Stimulated activated memory B cell treated with anti-CD40 and anti-IgM and Interleukin-4, amounts not matched to agents 10 μg/mL and 1 μg/mL and 100 μg/mL, for 72 hours (primary cell): Measurements from ENCODE around the gene TNFSF11.
A peak's percentile ranks its signal among the peaks of the same experiment; 100 is the strongest.

ENCODE experiments used
- ATAC-seq: fragments of 150-1000 bp; cut with Tn5 transposase; 2 replicates; pipeline ENCODE4 v1.10.0; 2021
- H3K27ac Mint-ChIP-seq: one replicate; pipeline ENCODE4 v1.8.0; 2022; ENCODE audit warnings: mild to moderate bottlenecking, mixed read lengths
- H3K27me3 Mint-ChIP-seq: one replicate; pipeline ENCODE4 v1.8.0; 2022; ENCODE audit warnings: mixed read lengths
- H3K36me3 Mint-ChIP-seq: one replicate; pipeline ENCODE4 v1.8.0; 2022; ENCODE audit warnings: mixed read lengths
- H3K4me1 Mint-ChIP-seq: one replicate; pipeline ENCODE4 v1.8.0; 2022; ENCODE audit warnings: mixed read lengths
- H3K4me3 Mint-ChIP-seq: one replicate; pipeline ENCODE4 v1.8.0; 2022; ENCODE audit warnings: mild to moderate bottlenecking, moderate library complexity, mixed read lengths
- H3K9me3 Mint-ChIP-seq: one replicate; pipeline ENCODE4 v1.8.0; 2022; ENCODE audit warnings: mixed read lengths

TNFSF11 gene

GRCh38 chr13:42577538-42577937, 3.6 kb downstream of the TNFSF11 start:
- Mint-ChIP-seq H3K9me3 (no peaks in the 10 kb centered on the region), H3K36me3 (no peaks in the 10 kb centered on the region), H3K4me3 (no peak overlapping the region), H3K27ac (no peak overlapping the region), H3K27me3 (peaks cover 18% of the 10 kb centered on the region), H3K4me1 (peaks cover 23% of the 10 kb centered on the region)
- no peak for ATAC-seq

- no peaks in the 10 kb centered on the region for H3K9me3 Mint-ChIP-seq
- H3K4me1 Mint-ChIP-seq: no peaks in the 10 kb centered on the region
- ATAC-seq: no peak
Observed at GRCh38 chr13:42580644-42581043, 6.7 kb downstream of the TNFSF11 start.

GRCh38 chr13:42581427-42581826, 7.5 kb downstream of the TNFSF11 start:
- H3K36me3 Mint-ChIP-seq: no peaks in the 10 kb centered on the region
- peaks cover 18% of the 10 kb centered on the region for H3K27me3 Mint-ChIP-seq
- ATAC-seq: no peak
- H3K4me1 Mint-ChIP-seq: no peaks in the 10 kb centered on the region
- no peak overlapping the region for H3K4me3 Mint-ChIP-seq
- H3K27ac Mint-ChIP-seq: no peak overlapping the region
- no peaks in the 10 kb centered on the region for H3K9me3 Mint-ChIP-seq

More at GRCh38 chr13:42580644-42581043, 6.7 kb downstream of the TNFSF11 start:
- H3K27ac Mint-ChIP-seq: no peak overlapping the region
- H3K27me3 Mint-ChIP-seq: peaks cover 18% of the 10 kb centered on the region
- no peaks in the 10 kb centered on the region for H3K36me3 Mint-ChIP-seq
- no peak overlapping the region for H3K4me3 Mint-ChIP-seq

DNA sequence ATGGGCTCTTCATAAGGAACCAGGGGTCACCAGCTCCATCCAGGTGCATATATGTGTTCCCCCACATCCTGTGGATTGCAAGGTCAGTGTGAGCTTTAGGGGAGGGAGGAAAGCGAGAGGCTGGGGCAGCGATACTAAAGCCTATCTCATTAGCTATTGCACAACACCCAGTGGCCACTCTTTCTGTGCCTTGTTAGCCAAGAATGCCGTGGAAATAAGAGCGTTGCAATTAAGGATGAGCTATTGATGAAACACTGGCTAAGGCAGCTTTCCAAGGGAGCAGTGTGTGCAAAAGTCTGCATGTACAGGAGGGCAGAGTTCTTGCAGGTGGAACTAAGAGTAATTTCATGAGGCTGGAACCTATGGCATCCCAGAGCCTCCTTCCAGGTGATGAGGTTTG, 17.6 kb downstream of the TNFSF11 start:
- Mint-ChIP-seq H3K4me3 (no peak overlapping the region), H3K36me3 (no peaks in the 10 kb centered on the region), H3K27ac (no peak overlapping the region), H3K9me3 (no peaks in the 10 kb centered on the region), H3K27me3 (no peaks in the 10 kb centered on the region), H3K4me1 (peaks cover 6% of the 10 kb centered on the region)
- no peak for ATAC-seq

GRCh38 chr13:42592915-42593900, 19.3 kb downstream of the TNFSF11 start:
- Mint-ChIP-seq H3K27ac (no peak overlapping the region), H3K36me3 (no peaks in the 10 kb centered on the region), H3K4me3 (no peak overlapping the region), H3K9me3 (no peaks in the 10 kb centered on the region), H3K4me1 (peaks cover 6% of the 10 kb centered on the region), H3K27me3 (no peaks in the 10 kb centered on the region)
- no peak for ATAC-seq

DNA sequence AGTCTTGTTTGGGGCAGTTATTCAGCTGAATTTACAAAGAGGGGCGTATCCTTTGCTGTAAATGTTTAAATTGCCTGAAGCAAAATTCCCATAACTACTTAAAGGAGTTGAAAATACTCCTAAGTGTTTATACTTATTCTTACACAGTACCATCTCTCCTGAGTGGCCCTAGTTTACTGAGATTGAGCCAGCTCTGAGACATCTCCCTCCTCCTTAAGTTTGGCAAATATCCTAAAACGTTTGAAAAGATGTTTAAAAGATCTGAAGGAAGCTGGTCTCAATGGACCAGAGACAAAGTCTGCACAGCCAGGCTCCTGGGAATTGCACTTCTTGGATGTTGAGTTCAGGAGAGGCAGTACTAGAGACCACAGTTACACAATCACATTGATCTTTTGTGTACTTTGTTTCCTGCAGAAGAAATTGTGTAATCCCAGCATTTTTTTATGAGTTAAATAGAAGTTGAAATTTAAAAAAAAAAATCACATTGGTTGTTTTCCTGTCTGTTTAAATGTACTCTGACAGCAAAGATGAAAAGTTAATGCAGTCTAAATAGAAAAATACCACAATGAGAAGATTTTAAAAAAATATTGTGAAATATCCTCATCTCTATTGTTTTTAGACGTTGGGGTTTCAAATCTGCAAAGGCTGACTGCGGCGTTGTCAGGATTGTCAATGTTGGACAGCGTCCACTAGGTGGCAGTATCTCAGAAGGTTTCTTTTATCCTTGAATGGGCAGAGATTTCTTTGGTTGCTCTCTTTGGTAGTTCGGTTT, 20.7 kb downstream of the TNFSF11 start:
- H3K9me3 Mint-ChIP-seq: no peaks in the 10 kb centered on the region
- peaks cover 6% of the 10 kb centered on the region for H3K4me1 Mint-ChIP-seq
- H3K4me3 Mint-ChIP-seq: no peak overlapping the region
- no peaks in the 10 kb centered on the region for H3K27me3 Mint-ChIP-seq
- H3K36me3 Mint-ChIP-seq: no peaks in the 10 kb centered on the region
- peak; percentile 68 for ATAC-seq
- no peak overlapping the region for H3K27ac Mint-ChIP-seq

DNA sequence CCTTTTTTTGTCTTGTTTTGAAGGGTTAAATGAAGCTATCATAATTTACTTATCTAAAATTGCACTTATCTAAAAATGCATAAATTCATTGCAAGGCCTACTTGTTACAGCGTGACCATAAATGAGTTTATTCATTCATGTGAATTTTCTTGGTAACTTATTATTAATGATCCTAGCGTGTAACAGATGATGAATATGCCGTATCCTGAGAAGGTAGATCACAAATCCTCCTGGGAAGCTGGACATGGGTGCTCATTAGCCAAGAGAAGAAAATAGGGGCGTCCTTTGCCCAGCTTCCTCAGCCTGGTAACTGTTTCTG, 21.3 kb downstream of the TNFSF11 start:
- Mint-ChIP-seq H3K4me1 (peaks cover 6% of the 10 kb centered on the region), H3K27ac (no peak overlapping the region), H3K4me3 (no peak overlapping the region), H3K27me3 (no peaks in the 10 kb centered on the region), H3K36me3 (no peaks in the 10 kb centered on the region), H3K9me3 (no peaks in the 10 kb centered on the region)
- ATAC-seq: no peak

DNA sequence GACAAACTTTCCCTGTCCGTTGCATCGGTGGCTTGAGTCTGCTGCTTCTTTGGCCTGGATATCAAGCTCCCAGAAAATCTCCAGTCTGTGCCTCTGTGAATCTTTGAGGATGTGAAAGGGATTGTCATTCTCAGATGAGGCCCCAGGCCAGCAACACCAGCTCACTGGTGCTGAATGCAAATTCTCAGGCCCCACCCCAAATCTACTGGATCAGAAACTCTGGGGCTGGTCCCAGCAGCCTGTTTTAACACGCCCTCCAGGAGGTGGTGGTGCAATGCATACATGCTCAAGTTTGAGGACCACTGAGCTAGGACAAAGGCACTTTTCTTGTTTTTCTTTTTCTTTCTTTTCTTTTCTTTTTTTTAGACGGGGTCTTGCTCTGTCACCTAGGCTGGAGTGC, 23.6 kb downstream of the TNFSF11 start:
- Mint-ChIP-seq H3K4me1 (peaks cover 20% of the 10 kb centered on the region), H3K9me3 (no peaks in the 10 kb centered on the region), H3K36me3 (no peaks in the 10 kb centered on the region), H3K27ac (no peak overlapping the region), H3K4me3 (no peak overlapping the region), H3K27me3 (no peaks in the 10 kb centered on the region)
- no peak for ATAC-seq

- ATAC-seq: no peak
- no peak overlapping the region for H3K27ac Mint-ChIP-seq
- no peak overlapping the region for H3K4me3 Mint-ChIP-seq
Observed at GRCh38 chr13:42600943-42601342, 27.0 kb downstream of the TNFSF11 start.

GRCh38 chr13:42602906-42603305, 29.0 kb downstream of the TNFSF11 start:
- no peaks in the 10 kb centered on the region for H3K9me3 Mint-ChIP-seq
- ATAC-seq: peak; percentile 39
- no peaks in the 10 kb centered on the region for H3K27me3 Mint-ChIP-seq
- no peak overlapping the region for H3K4me3 Mint-ChIP-seq
- no peaks in the 10 kb centered on the region for H3K36me3 Mint-ChIP-seq
- no peak overlapping the region for H3K27ac Mint-ChIP-seq
- peaks cover 37% of the 10 kb centered on the region for H3K4me1 Mint-ChIP-seq

More at GRCh38 chr13:42600943-42601342, 27.0 kb downstream of the TNFSF11 start:
- Mint-ChIP-seq H3K9me3 (no peaks in the 10 kb centered on the region), H3K4me1 (peaks cover 32% of the 10 kb centered on the region), H3K27me3 (no peaks in the 10 kb centered on the region), H3K36me3 (no peaks in the 10 kb centered on the region)

DNA sequence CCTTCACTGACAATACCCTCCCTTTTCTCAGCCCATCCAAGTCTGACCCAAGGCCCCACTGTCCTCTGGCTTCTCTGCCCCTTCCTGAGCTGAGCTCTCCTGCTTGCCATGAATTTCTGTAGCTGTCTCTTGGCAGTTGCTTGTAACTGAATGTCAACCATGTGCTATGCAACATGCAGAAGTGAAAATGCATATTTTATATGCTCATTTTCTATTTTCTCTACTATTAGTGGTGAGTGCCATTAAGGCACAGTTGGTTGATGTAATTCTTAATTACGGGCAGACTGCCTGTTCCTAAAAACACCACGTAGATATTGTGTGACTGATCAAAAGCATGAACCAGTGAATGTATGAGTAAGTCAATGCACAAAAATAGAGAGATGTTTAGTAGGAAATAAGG, 29.6 kb downstream of the TNFSF11 start:
- H3K4me3 Mint-ChIP-seq: no peak overlapping the region
- H3K27ac Mint-ChIP-seq: no peak overlapping the region

GRCh38 chr13:42607546-42607945, 33.6 kb downstream of the TNFSF11 start:
- no peaks in the 10 kb centered on the region for H3K9me3 Mint-ChIP-seq
- no peaks in the 10 kb centered on the region for H3K36me3 Mint-ChIP-seq
- no peak for ATAC-seq
- no peak overlapping the region for H3K4me3 Mint-ChIP-seq
- H3K27me3 Mint-ChIP-seq: peaks cover 7% of the 10 kb centered on the region
- no peak overlapping the region for H3K27ac Mint-ChIP-seq
- H3K4me1 Mint-ChIP-seq: peaks cover 22% of the 10 kb centered on the region

More for the DNA sequence above, 29.6 kb downstream of the TNFSF11 start:
- H3K9me3 Mint-ChIP-seq: no peaks in the 10 kb centered on the region
- no peak for ATAC-seq
- no peaks in the 10 kb centered on the region for H3K36me3 Mint-ChIP-seq
- H3K27me3 Mint-ChIP-seq: peaks cover 4% of the 10 kb centered on the region
- peaks cover 37% of the 10 kb centered on the region for H3K4me1 Mint-ChIP-seq

GRCh38 chr13:42610649-42611048, 36.7 kb downstream of the TNFSF11 start:
- Mint-ChIP-seq H3K9me3 (no peaks in the 10 kb centered on the region), H3K27ac (no peak overlapping the region), H3K4me1 (peaks cover 8% of the 10 kb centered on the region), H3K27me3 (peaks cover 7% of the 10 kb centered on the region), H3K4me3 (no peak overlapping the region), H3K36me3 (no peaks in the 10 kb centered on the region)
- no peak for ATAC-seq

- H3K4me1 Mint-ChIP-seq: peaks cover 2% of the 10 kb centered on the region
- no peak overlapping the region for H3K27ac Mint-ChIP-seq
- H3K9me3 Mint-ChIP-seq: no peaks in the 10 kb centered on the region
- no peak overlapping the region for H3K4me3 Mint-ChIP-seq
- H3K27me3 Mint-ChIP-seq: peaks cover 7% of the 10 kb centered on the region
- H3K36me3 Mint-ChIP-seq: no peaks in the 10 kb centered on the region
- ATAC-seq: no peak
Observed at GRCh38 chr13:42611086-42611779, 37.3 kb downstream of the TNFSF11 start.
